KMS-11 (cell line): ENCODE data around the gene MAGI2.

Experiments
- H2AFZ ChIP-seq: fragments of 200-600 bp; sonication (generic); 2 replicates; pipeline ENCODE4 v1.6.1; 2016; ENCODE audit warnings: antibody characterized with exemption, mixed run types, low read depth
- H3K27ac ChIP-seq: fragments of 200-600 bp; sonication (generic); 2 replicates; pipeline ENCODE4 v1.6.1; 2016; ENCODE audit warnings: mild to moderate bottlenecking, mixed run types
- H3K27me3 ChIP-seq: fragments of 200-600 bp; sonication (generic); 2 replicates; pipeline ENCODE4 v1.6.1; 2017; ENCODE audit warnings: mild to moderate bottlenecking, low read depth, mixed run types, moderate library complexity; ENCODE audit not compliant: insufficient read depth
- H3K36me3 ChIP-seq: fragments of 200-600 bp; sonication (generic); 2 replicates; pipeline ENCODE4 v1.6.1; 2017; ENCODE audit warnings: mild to moderate bottlenecking, mixed run types; ENCODE audit not compliant: insufficient read depth
- H3K4me1 ChIP-seq: fragments of 200-600 bp; sonication (generic); 2 replicates; pipeline ENCODE4 v1.6.1; 2016; ENCODE audit warnings: mild to moderate bottlenecking, low read depth, mixed run types; ENCODE audit not compliant: poor library complexity, severe bottlenecking
- H3K4me2 ChIP-seq: fragments of 200-600 bp; sonication (generic); 2 replicates; pipeline ENCODE4 v1.7.0; 2016; ENCODE audit warnings: mild to moderate bottlenecking, mixed run types
- H3K4me3 ChIP-seq: fragments of 200-600 bp; sonication (generic); IDR thresholded peaks from 2 replicates; pipeline ENCODE4 v1.6.1; 2017; ENCODE audit warnings: low read depth, low read length, mixed read lengths; ENCODE audit not compliant: insufficient read depth
- H3K79me2 ChIP-seq: fragments of 200-600 bp; sonication (generic); 2 replicates; pipeline ENCODE4 v1.6.1; 2016; ENCODE audit warnings: low read depth, mixed run types; ENCODE audit not compliant: insufficient read depth
- H3K9ac ChIP-seq: fragments of 200-600 bp; sonication (generic); 2 replicates; pipeline ENCODE4 v1.6.1; 2016; ENCODE audit warnings: mild to moderate bottlenecking, mixed run types
- H4K20me1 ChIP-seq: fragments of 200-600 bp; sonication (generic); 2 replicates; pipeline ENCODE4 v1.6.1; 2016; ENCODE audit warnings: mild to moderate bottlenecking, mixed run types; ENCODE audit not compliant: insufficient read depth
- TF ChIP-seq, protein P1 (sequence below): fragments of 200-600 bp; sonication (generic); conservative IDR thresholded peaks from 2 replicates; pipeline ENCODE4 v1.6.1; 2017; ENCODE audit warnings: low read depth, mild to moderate bottlenecking, antibody characterized with exemption, low read length, moderate library complexity, mixed read lengths

Gene MAGI2

DNA sequence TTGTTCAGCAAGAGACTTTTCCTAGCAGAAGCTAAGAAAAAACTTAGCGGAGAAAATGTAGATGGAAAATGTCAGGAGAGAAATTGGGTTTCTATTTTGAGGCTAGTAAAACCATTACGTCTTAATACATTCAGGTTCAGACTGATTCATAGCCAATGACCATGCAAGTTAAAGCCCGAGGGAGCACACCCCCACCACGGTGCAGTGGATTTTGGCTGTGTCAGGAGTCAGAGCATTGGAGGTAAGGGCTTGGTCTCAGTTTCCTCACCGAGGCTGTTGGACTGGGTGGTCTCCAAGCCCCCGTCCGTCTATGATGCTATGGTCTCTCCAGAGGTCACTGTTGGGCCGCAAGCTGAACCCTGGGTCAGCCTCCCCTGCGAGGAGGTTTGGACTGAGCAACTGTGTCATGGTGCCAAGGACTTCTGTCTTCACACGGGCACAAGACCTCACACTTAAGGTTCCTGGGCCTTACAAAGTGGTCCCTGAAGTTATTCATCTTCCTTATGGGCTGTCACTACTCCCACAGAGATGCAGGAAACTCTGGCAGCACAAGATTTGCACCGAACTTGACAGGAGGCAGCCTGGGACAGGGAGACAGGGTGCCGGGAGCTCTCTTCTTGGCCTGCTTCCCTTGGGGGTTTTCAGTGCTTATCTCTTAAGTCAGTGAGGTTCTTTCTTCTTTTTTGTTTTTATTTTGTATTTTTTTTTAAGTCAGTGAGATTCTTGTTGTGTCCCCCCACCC lies 1468.1 kb downstream of the MAGI2 start:
- Histone ChIP-seq H3K36me3 (no peaks in the 10 kb centered on the region), H3K4me3 (no peak overlapping the region), H3K4me2 (no peak overlapping the region), H4K20me1 (no peaks in the 10 kb centered on the region), H3K79me2 (no peaks in the 10 kb centered on the region), H3K27me3 (no peaks in the 10 kb centered on the region), H2AFZ (no peak overlapping the region), H3K9ac (no peak overlapping the region), H3K27ac (no peak overlapping the region), H3K4me1 (no peaks in the 10 kb centered on the region)
- TF ChIP-seq, protein P1, sequence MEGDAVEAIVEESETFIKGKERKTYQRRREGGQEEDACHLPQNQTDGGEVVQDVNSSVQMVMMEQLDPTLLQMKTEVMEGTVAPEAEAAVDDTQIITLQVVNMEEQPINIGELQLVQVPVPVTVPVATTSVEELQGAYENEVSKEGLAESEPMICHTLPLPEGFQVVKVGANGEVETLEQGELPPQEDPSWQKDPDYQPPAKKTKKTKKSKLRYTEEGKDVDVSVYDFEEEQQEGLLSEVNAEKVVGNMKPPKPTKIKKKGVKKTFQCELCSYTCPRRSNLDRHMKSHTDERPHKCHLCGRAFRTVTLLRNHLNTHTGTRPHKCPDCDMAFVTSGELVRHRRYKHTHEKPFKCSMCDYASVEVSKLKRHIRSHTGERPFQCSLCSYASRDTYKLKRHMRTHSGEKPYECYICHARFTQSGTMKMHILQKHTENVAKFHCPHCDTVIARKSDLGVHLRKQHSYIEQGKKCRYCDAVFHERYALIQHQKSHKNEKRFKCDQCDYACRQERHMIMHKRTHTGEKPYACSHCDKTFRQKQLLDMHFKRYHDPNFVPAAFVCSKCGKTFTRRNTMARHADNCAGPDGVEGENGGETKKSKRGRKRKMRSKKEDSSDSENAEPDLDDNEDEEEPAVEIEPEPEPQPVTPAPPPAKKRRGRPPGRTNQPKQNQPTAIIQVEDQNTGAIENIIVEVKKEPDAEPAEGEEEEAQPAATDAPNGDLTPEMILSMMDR = no peak

DNA sequence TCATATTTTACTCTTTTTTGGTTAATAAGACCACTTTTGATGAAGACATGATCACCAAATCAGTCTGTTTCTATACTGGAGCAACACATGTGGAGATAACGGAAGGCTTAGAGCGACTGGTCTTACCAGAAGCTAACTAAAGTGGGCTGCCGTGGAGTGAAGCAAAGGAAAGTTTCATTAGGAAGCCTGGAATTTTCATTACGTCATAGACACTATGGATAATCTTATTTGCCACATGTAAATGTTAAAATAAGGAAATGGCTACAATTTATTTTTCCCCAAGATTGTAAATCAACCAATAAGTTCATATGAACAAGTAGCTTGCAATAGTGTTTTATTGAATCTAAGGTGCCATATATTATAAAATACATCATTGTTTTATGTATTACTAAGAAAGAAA lies 1469.5 kb downstream of the MAGI2 start:
- Histone ChIP-seq H2AFZ (no peak overlapping the region), H3K27ac (no peak overlapping the region), H3K4me2 (no peak overlapping the region), H3K4me3 (no peak overlapping the region), H3K4me1 (no peaks in the 10 kb centered on the region), H3K36me3 (no peaks in the 10 kb centered on the region), H4K20me1 (no peaks in the 10 kb centered on the region), H3K79me2 (no peaks in the 10 kb centered on the region), H3K9ac (no peak overlapping the region), H3K27me3 (no peaks in the 10 kb centered on the region)
- TF ChIP-seq, protein P1 = no peak

- Histone ChIP-seq H3K27me3 (no peaks in the 10 kb centered on the region), H2AFZ (no peak overlapping the region), H3K36me3 (no peaks in the 10 kb centered on the region), H4K20me1 (no peaks in the 10 kb centered on the region), H3K9ac (no peak overlapping the region), H3K79me2 (no peaks in the 10 kb centered on the region), H3K27ac (no peak overlapping the region), H3K4me1 (no peaks in the 10 kb centered on the region), H3K4me2 (no peak overlapping the region), H3K4me3 (no peak overlapping the region)
- TF ChIP-seq, protein P1 = no peak
Measured at GRCh38 chr7:77982926-77983550, 1470.4 kb downstream of the MAGI2 start.

- H3K4me3 ChIP-seq = no peak overlapping the region
- no peaks in the 10 kb centered on the region for H3K27me3 ChIP-seq
- no peak overlapping the region for H3K4me2 ChIP-seq
- no peak overlapping the region for H3K27ac ChIP-seq
- no peak overlapping the region for H2AFZ ChIP-seq
- no peaks in the 10 kb centered on the region for H3K36me3 ChIP-seq
- H3K9ac ChIP-seq = no peak overlapping the region
- TF ChIP-seq, protein P1 = no peak
- H3K79me2 ChIP-seq = no peaks in the 10 kb centered on the region
- H3K4me1 ChIP-seq = no peaks in the 10 kb centered on the region
- H4K20me1 ChIP-seq = no peaks in the 10 kb centered on the region
Measured at GRCh38 chr7:77980087-77980713, 1473.3 kb downstream of the MAGI2 start.
